C4-2B (cell line): ENCODE measurements around the gene KIF6.

Experiments
- H3K27ac ChIP-seq: fragments of 450-650 bp; 2 replicates; pipeline ENCODE4 v1.5.1; 2017
- CTCF ChIP-seq: fragments of 450-650 bp; conservative IDR thresholded peaks from 2 replicates; pipeline ENCODE4 v1.5.1; 2017; ENCODE audit warnings: mild to moderate bottlenecking
- ZFX ChIP-seq: fragments of 450-650 bp; IDR thresholded peaks from 2 replicates; pipeline ENCODE4 v1.6.1; 2017

The KIF6 gene

GRCh38 chr6:39353698-39354315, 371.4 kb downstream of the KIF6 start:
- H3K27ac ChIP-seq, result no peak overlapping the region
- TF ChIP-seq ZFX, result no peak
- TF ChIP-seq CTCF, result no peak

DNA sequence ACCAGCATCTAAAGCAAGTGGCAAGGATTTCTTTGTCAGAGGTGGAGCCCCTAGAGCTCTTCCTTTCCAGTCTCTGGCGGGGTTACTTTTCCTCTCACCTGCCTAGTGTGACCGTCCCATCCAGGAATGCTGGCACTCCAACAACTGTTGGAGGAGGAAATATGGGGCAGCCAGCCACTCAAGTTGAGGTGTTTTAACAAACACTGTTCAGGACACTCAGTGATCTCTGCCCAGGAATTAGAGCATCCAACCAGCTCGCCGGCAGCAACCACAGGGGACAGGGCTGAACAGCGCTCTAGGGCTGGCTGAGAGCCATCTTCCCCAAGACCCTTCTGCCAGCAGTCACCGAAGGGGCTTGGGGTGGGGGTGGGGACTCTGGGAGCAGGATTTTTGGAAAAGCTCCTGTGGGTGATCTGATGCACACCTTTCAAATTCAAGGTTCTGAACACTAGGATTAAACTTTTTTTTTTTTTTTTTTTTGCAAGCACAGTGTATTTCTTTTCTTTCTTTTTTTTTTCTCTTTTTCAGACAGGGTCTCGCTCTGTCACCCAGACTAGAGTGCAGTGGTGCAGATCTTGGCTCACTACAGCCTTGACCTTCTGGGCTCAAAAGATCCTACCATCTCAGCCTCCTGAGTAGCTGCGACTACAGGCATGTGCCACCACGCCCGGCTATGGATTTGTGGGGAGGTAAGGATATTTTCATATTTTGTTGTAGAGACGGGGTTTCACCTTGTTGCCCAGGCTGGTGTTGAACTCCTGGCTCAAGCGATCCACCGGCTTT, 374.3 kb downstream of the KIF6 start:
- TF ChIP-seq CTCF (no peak), ZFX (no peak)
- H3K27ac ChIP-seq, result no peak overlapping the region

DNA sequence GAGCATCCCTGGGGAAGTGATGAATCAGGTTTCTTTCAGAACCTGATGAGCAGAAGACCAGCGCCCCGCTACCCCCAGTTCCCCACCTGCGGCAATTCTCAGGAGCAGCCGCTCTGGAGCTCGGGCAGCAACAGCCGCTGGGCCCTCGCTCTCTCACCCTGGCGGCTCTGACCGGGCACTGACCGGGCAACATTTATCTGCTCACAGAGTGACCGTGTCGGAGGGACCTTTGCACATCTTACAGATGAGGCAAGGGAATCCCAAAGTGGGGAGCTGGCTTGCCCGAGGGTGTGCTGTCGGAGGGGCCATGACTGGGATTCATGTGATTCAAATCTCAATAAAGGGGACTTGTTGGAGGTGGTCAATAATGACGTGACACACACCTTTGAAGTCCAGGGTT, 376.5 kb downstream of the KIF6 start:
- TF ChIP-seq CTCF (no peak), ZFX (no peak)
- no peak overlapping the region for H3K27ac ChIP-seq

DNA sequence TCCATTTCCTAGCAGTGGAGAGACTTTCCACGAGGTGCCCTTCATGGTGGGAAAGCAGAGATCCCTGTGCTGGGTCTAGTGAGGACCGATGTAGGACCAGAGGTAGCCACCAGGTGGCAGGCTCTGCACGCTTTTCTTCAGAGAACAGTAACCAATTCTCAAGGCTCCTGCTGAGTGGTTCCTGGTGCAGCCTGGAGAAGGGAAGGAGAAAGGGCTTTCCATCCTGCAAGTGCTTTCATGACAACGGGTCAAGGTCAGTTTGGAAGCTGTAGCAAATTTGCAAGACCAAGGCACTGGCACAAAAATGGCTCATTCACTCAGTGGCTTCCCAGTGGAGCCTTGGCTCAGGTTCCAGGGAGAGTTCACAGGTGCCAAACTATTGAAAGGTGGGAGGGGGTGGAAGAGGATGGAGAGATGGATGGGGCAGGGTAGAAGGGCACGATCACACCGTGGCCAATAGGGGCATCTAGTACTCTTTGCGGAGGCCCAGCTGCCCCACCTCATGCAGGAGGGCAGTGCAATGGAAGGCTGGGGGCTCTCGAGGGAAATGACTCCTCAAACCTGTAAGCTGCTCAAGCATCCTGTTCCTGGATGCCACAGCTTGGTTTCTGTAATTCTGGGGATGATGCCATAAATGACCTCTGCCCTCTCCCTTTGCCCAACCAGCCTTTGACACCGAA, 377.2 kb downstream of the KIF6 start:
- TF ChIP-seq ZFX (no peak), CTCF (peak; percentile 91)
- H3K27ac ChIP-seq, result no peak overlapping the region

- no peak overlapping the region for H3K27ac ChIP-seq
Measured at GRCh38 chr6:39347206-39347605, 378.0 kb downstream of the KIF6 start.

DNA sequence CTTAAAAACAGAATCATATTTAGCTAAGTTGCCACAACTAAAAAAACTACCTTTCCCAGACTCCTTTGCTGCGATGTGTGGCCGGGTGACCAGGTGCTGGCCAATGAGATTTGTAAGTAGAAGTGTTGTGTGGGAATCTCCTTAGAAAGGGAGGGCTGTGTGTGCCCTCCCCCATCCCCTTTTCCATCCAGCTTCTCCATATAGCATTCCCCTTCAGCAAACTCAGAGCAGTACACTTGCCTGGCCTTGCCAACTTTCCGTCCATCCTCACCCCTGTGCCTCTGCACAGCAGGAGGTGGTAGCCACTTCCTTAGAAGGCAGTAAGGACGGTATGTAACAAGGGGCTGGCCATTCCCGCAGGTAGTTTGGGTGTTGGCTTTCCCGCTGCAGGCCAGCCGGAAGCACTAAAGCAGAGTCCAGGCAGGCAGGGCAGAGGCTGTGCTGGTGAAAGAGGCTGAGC, 380.4 kb downstream of the KIF6 start:
- TF ChIP-seq CTCF (no peak), ZFX (no peak)
- no peak overlapping the region for H3K27ac ChIP-seq

More at GRCh38 chr6:39347206-39347605, 378.0 kb downstream of the KIF6 start:
- TF ChIP-seq ZFX (no peak), CTCF (no peak)

DNA sequence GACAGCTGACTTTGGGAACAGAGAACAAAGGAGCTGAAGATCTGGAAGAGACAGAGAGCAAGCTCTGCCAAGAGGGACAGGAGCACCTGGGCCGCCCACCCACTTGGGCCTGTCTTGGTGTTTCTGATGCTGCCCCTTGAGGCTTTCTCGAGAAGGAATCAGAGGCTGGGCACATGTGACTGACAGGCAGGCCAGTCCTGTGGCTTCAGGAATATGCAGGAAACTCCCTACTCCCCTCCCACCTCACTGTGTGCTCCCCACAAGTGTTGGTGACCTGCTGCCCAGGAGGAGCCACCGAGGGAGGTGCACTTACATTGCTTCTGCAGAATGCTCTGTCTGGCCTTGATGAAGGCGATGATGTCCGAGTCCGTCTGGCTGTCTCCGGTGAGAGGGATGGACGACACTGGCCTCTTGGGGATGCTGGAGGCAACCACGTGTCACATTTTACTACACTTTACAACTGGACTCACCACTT, 381.8 kb downstream of the KIF6 start:
- TF ChIP-seq CTCF, result no peak
- no peak for TF ChIP-seq ZFX
- no peak overlapping the region for H3K27ac ChIP-seq
